Stimulated activated CD4-positive, alpha-beta T cell treated with anti-CD3 and anti-CD28 coated beads, Interleukin-4, amount 100 ng/mL, for 48 hours (primary cell): ENCODE data around the gene MLLT1.

Experiments used
- DNase-seq, 2 donors: peaks; one replicate each; pipeline ENCODE4 v3.0.0-alpha.2; 2020; ENCODE audit warnings: low read depth in 2 of 2

MLLT1 gene

GRCh38 chr19:6161271-6161850 is 118.4 kb downstream of the MLLT1 start:
- DNase-seq = peak; percentile 4 to 27
